GM23338 (cell line): ENCODE results near the gene INPP5D. TPM values are rescaled to one million over a fixed set of nuclear protein-coding genes. Genes with fewer than 3 reads are reported as not detected.

Source experiments
- ATAC-seq: fragments of 200-7000 bp; cut with Tn5 transposase; 3 replicates; pipeline ENCODE4 v1.9.1; 2020
- DNase-seq: peaks from one replicate; pipeline ENCODE4 v3.0.0-alpha.2; 2015; ENCODE audit warnings: low spot score
- H2AFZ ChIP-seq: fragments of 200-600 bp; sonication (generic); 2 replicates; pipeline ENCODE4 v1.8.0; 2016; ENCODE audit warnings: antibody characterized with exemption, mild to moderate bottlenecking, moderate library complexity
- H3F3A ChIP-seq: fragments of 200-600 bp; sonication (generic); replicated peaks from 2 replicates; pipeline ENCODE4 v1.8.0; 2017; ENCODE audit warnings: antibody characterized with exemption, mixed run types, low read depth
- H3K27ac ChIP-seq: fragments of 200-600 bp; sonication (generic); 2 replicates; pipeline ENCODE4 v1.6.1; 2016; ENCODE audit warnings: low read depth
- H3K27me3 ChIP-seq: fragments of 200-600 bp; sonication (generic); 2 replicates; pipeline ENCODE4 v1.8.0; 2016; ENCODE audit warnings: mild to moderate bottlenecking, mixed run types, moderate library complexity; ENCODE audit not compliant: insufficient read depth
- H3K36me3 ChIP-seq: fragments of 200-600 bp; sonication (generic); 2 replicates; pipeline ENCODE4 v1.8.0; 2016; ENCODE audit warnings: mild to moderate bottlenecking; ENCODE audit not compliant: insufficient read depth
- H3K4me1 ChIP-seq: fragments of 200-600 bp; sonication (generic); 2 replicates; pipeline ENCODE4 v1.8.0; 2016; ENCODE audit warnings: mild to moderate bottlenecking, moderate library complexity; ENCODE audit not compliant: insufficient read depth
- H3K4me2 ChIP-seq: fragments of 200-600 bp; sonication (generic); 2 replicates; pipeline ENCODE4 v1.7.1; 2017; ENCODE audit warnings: mixed run types
- H3K4me3 ChIP-seq: fragments of 200-600 bp; sonication (generic); 2 replicates; pipeline ENCODE4 v1.6.1; 2016; ENCODE audit warnings: mixed run types
- H3K79me2 ChIP-seq: fragments of 200-600 bp; sonication (generic); replicated peaks from 2 replicates; pipeline ENCODE4 v1.8.0; 2017; ENCODE audit warnings: mild to moderate bottlenecking; ENCODE audit not compliant: insufficient read depth
- H3K9me2 ChIP-seq: fragments of 200-600 bp; sonication (generic); 2 replicates; pipeline ENCODE4 v1.8.0; 2017; ENCODE audit not compliant: insufficient read depth
- H4K20me1 ChIP-seq: fragments of 200-600 bp; sonication (generic); replicated peaks from 2 replicates; pipeline ENCODE4 v1.8.0; 2017; ENCODE audit warnings: mild to moderate bottlenecking; ENCODE audit not compliant: insufficient read depth
- H3K27ac Mint-ChIP-seq: 2 replicates; pipeline ENCODE4 v1.8.0; 2020; ENCODE audit warnings: inconsistent platforms, mild to moderate bottlenecking, moderate library complexity, mixed read lengths
- H3K27me3 Mint-ChIP-seq: 3 replicates; pipeline ENCODE4 v1.8.0; 2022; ENCODE audit warnings: low read depth, mild to moderate bottlenecking, moderate library complexity, mixed read lengths, inconsistent platforms; ENCODE audit not compliant: insufficient read depth, poor library complexity
- H3K36me3 Mint-ChIP-seq: 3 replicates; pipeline ENCODE4 v1.8.0; 2021; ENCODE audit warnings: low read depth, mild to moderate bottlenecking, inconsistent platforms, moderate library complexity, mixed read lengths
- H3K4me1 Mint-ChIP-seq: 3 replicates; pipeline ENCODE4 v1.8.0; 2020; ENCODE audit warnings: mild to moderate bottlenecking, inconsistent platforms, mixed read lengths
- H3K4me3 Mint-ChIP-seq: 3 replicates; pipeline ENCODE4 v1.8.0; 2021; ENCODE audit warnings: moderate library complexity, mild to moderate bottlenecking, inconsistent platforms, mixed read lengths
- H3K9me3 Mint-ChIP-seq: 3 replicates; pipeline ENCODE4 v1.8.0; 2020; ENCODE audit warnings: moderate library complexity, mild to moderate bottlenecking, inconsistent platforms, mixed read lengths
- POLR2AphosphoS5 ChIP-seq: IDR thresholded peaks from 2 replicates; pipeline ENCODE4 v1.6.1; 2016; ENCODE audit warnings: antibody characterized with exemption, low read depth
- STAT1 ChIP-seq: IDR thresholded peaks from one replicate; pipeline ENCODE4 v1.6.1; 2016; ENCODE audit warnings: antibody characterized with exemption; ENCODE audit not compliant: unreplicated experiment
- ZNF114 ChIP-seq: fragments of 250-450 bp; sonication (Bioruptor Pico); IDR thresholded peaks from 2 replicates; pipeline ENCODE4 v1.5.0; 2020; ENCODE audit warnings: mild to moderate bottlenecking, moderate library complexity
- polyA plus RNA-seq: library from polyadenylated mRNA; unstranded; fragments of >200 nt; fragmentation: Nextera tagmentation; extraction: Ambion mirVana; gene quantifications from 2 replicates; pipeline ENCODE4 v1.2.1, GENCODE V29; 2016
- total RNA-seq: library from RNA; depleted of rRNA; stranded (reverse); fragments of >200 nt; shearing (Covaris generic); gene quantifications from 2 replicates; pipeline ENCODE4 v1.2.3, GENCODE V29; 2014
- TF ChIP-seq, protein P1 (sequence below): fragments of 250-450 bp; sonication (Bioruptor Pico); IDR thresholded peaks from 2 replicates; pipeline ENCODE4 v1.5.0; 2020; ENCODE audit warnings: mild to moderate bottlenecking, moderate library complexity
- TF ChIP-seq, protein P2 (sequence below): IDR thresholded peaks from one replicate; pipeline ENCODE4 v1.6.1; 2018; ENCODE audit warnings: antibody characterized with exemption; ENCODE audit not compliant: unreplicated experiment

INPP5D gene
- total and polyA plus RNA-seq, 2 experiments from 2014 or later: 6.6 to 8.3 TPM

DNA sequence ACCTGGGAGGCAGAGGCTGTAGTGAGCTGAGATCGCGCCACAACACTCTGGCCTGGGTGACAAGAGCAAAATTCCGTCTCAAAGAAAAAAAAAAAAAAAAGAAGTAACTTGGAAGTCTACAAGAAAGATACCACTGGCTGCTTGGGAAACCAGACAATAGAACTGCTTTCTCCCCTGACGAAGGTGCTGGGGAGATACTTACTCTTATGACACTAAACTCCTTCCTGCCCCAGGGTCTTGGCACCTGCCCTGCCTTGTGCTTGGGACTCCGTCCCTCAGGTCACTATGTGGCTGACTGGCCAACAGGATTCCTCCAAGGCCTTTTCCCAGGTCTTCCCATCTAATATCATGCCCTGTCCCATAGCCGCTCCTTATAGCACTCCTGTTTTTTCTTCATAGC, 30.7 kb downstream of the INPP5D start (continued):
- TF ChIP-seq, protein P1, sequence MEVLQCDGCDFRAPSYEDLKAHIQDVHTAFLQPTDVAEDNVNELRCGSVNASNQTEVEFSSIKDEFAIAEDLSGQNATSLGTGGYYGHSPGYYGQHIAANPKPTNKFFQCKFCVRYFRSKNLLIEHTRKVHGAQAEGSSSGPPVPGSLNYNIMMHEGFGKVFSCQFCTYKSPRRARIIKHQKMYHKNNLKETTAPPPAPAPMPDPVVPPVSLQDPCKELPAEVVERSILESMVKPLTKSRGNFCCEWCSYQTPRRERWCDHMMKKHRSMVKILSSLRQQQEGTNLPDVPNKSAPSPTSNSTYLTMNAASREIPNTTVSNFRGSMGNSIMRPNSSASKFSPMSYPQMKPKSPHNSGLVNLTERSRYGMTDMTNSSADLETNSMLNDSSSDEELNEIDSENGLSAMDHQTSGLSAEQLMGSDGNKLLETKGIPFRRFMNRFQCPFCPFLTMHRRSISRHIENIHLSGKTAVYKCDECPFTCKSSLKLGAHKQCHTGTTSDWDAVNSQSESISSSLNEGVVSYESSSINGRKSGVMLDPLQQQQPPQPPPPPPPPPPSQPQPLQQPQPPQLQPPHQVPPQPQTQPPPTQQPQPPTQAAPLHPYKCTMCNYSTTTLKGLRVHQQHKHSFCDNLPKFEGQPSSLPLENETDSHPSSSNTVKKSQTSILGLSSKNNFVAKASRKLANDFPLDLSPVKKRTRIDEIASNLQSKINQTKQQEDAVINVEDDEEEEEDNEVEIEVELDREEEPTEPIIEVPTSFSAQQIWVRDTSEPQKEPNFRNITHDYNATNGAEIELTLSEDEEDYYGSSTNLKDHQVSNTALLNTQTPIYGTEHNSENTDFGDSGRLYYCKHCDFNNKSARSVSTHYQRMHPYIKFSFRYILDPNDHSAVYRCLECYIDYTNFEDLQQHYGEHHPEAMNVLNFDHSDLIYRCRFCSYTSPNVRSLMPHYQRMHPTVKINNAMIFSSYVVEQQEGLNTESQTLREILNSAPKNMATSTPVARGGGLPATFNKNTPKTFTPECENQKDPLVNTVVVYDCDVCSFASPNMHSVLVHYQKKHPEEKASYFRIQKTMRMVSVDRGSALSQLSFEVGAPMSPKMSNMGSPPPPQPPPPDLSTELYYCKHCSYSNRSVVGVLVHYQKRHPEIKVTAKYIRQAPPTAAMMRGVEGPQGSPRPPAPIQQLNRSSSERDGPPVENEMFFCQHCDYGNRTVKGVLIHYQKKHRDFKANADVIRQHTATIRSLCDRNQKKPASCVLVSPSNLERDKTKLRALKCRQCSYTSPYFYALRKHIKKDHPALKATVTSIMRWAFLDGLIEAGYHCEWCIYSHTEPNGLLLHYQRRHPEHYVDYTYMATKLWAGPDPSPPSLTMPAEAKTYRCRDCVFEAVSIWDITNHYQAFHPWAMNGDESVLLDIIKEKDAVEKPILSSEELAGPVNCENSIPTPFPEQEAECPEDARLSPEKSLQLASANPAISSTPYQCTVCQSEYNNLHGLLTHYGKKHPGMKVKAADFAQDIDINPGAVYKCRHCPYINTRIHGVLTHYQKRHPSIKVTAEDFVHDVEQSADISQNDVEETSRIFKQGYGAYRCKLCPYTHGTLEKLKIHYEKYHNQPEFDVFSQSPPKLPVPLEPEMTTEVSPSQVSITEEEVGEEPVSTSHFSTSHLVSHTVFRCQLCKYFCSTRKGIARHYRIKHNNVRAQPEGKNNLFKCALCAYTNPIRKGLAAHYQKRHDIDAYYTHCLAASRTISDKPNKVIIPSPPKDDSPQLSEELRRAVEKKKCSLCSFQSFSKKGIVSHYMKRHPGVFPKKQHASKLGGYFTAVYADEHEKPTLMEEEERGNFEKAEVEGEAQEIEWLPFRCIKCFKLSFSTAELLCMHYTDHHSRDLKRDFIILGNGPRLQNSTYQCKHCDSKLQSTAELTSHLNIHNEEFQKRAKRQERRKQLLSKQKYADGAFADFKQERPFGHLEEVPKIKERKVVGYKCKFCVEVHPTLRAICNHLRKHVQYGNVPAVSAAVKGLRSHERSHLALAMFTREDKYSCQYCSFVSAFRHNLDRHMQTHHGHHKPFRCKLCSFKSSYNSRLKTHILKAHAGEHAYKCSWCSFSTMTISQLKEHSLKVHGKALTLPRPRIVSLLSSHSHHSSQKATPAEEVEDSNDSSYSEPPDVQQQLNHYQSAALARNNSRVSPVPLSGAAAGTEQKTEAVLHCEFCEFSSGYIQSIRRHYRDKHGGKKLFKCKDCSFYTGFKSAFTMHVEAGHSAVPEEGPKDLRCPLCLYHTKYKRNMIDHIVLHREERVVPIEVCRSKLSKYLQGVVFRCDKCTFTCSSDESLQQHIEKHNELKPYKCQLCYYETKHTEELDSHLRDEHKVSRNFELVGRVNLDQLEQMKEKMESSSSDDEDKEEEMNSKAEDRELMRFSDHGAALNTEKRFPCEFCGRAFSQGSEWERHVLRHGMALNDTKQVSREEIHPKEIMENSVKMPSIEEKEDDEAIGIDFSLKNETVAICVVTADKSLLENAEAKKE: no peak
- TF ChIP-seq STAT1: no peak
- no peak for TF ChIP-seq ZNF114
- TF ChIP-seq, protein P2, sequence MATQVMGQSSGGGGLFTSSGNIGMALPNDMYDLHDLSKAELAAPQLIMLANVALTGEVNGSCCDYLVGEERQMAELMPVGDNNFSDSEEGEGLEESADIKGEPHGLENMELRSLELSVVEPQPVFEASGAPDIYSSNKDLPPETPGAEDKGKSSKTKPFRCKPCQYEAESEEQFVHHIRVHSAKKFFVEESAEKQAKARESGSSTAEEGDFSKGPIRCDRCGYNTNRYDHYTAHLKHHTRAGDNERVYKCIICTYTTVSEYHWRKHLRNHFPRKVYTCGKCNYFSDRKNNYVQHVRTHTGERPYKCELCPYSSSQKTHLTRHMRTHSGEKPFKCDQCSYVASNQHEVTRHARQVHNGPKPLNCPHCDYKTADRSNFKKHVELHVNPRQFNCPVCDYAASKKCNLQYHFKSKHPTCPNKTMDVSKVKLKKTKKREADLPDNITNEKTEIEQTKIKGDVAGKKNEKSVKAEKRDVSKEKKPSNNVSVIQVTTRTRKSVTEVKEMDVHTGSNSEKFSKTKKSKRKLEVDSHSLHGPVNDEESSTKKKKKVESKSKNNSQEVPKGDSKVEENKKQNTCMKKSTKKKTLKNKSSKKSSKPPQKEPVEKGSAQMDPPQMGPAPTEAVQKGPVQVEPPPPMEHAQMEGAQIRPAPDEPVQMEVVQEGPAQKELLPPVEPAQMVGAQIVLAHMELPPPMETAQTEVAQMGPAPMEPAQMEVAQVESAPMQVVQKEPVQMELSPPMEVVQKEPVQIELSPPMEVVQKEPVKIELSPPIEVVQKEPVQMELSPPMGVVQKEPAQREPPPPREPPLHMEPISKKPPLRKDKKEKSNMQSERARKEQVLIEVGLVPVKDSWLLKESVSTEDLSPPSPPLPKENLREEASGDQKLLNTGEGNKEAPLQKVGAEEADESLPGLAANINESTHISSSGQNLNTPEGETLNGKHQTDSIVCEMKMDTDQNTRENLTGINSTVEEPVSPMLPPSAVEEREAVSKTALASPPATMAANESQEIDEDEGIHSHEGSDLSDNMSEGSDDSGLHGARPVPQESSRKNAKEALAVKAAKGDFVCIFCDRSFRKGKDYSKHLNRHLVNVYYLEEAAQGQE: no peak

DNA sequence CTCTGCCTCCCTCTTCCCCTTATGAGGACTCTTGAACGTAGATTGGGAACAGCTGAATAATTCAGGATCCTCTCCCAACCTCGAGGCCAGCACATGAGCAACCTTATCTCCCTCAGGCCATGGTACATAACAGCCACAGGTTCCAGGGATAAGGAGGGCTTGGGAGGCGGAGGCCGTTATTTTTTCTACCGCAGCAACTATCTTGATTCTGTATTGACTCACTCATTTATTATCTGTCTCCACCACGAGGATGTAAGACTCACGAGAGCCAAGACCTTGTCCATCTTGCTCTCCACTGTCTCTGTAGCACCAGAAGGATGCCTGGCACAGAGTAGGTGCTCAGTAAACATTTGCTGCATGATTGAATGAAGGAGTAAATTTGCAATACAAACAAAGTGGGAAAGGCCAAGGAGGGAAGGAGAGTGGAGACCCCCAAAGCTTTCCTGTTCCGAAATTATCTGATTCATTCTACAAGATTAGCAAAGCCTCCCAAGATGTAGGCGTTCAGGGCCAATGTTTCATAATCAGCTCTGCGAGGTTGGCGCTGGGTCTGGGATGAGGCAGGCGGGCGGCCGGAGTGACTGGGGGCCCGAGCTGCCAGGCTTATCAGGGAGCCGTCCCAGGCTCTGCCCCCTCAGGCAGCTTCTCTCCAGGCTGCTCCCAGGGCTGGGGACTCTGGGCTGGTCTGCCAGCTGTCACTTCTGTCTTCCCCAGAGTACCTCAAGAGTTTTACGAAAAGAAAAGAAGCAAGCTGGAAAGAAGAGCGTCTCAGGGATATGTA, 31.6 kb downstream of the INPP5D start:
- ATAC-seq (no peak), DNase-seq (no peak)
- H3F3A ChIP-seq: no peaks in the 10 kb centered on the region
- H3K9me2 ChIP-seq: no peaks in the 10 kb centered on the region
- no peak overlapping the region for H3K4me3 Mint-ChIP-seq
- no peaks in the 10 kb centered on the region for H3K79me2 ChIP-seq
- H3K27ac Mint-ChIP-seq: no peak overlapping the region
- no peak overlapping the region for H3K4me2 ChIP-seq
- no peaks in the 10 kb centered on the region for H3K9me3 Mint-ChIP-seq
- no peak overlapping the region for H3K4me3 ChIP-seq
- no peak overlapping the region for H2AFZ ChIP-seq
- no peaks in the 10 kb centered on the region for H3K36me3 ChIP-seq
- H3K4me1 ChIP-seq: no peaks in the 10 kb centered on the region
- no peaks in the 10 kb centered on the region for H3K36me3 Mint-ChIP-seq
- H3K27me3 ChIP-seq: no peaks in the 10 kb centered on the region
- H3K4me1 Mint-ChIP-seq: peaks cover 6% of the 10 kb centered on the region; the same call in 1 of the 3 replicates
- H3K27ac ChIP-seq: no peak overlapping the region
- H3K27me3 Mint-ChIP-seq: peaks cover 1% of the 10 kb centered on the region
- H4K20me1 ChIP-seq: no peaks in the 10 kb centered on the region
- TF ChIP-seq POLR2AphosphoS5 (no peak), STAT1 (no peak)
- TF ChIP-seq, protein P1: no peak
